Fibroblast of pulmonary artery (primary cell): ENCODE results near the gene URB1.

Experiments used
- DNase-seq: peaks from one replicate; pipeline ENCODE4 v3.0.0-alpha.2; 2010; ENCODE audit warnings: low read depth
- H3K4me3 ChIP-seq: replicated peaks from 2 replicates; pipeline ENCODE4 v1.5.1; 2011; ENCODE audit warnings: low read depth, mild to moderate bottlenecking, control low read depth, low read length, moderate library complexity
- TF ChIP-seq, protein P1 (sequence below): IDR thresholded peaks from 2 replicates; pipeline ENCODE4 v1.5.1; 2011; ENCODE audit warnings: mild to moderate bottlenecking, control low read depth, low read length, inconsistent platforms; ENCODE audit errors: missing control alignments

The URB1 gene

DNA sequence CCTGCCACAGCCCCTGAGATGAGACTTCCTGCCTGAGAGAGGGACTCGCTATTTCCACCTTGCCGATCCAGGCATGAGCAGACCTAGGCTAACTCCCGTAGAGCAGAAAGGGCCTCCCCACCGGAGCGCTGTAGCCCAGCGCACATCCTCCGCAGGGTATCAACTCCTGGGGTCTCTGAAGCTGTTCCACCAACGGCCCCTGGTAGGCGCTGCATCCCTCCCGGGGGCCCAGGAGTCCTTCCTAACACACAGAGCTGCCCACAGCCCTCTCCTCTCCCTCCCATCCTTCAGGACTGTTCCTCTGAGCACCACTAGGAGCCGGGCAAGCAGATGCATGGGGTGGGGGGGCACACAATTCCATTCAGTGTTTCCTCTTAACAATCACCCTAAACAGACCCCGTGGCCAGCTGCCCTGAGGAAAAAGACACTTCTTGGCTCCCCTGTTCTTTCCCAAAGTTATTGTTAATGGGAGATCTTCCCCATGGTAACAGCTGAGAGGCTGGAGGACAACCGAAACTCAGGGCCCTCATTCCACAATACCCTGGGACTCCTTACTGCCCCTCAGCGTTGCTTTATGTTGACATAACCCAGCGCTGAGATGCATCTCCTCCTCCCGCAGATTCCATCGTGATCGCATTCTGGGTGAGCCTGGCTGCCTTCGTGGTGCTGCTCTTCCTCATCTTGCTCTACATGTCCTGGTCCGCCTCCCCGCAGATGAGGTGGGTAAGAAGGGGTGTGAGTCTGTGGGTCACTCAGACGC is 86.6 kb downstream of the URB1 start:
- TF ChIP-seq, protein P1, sequence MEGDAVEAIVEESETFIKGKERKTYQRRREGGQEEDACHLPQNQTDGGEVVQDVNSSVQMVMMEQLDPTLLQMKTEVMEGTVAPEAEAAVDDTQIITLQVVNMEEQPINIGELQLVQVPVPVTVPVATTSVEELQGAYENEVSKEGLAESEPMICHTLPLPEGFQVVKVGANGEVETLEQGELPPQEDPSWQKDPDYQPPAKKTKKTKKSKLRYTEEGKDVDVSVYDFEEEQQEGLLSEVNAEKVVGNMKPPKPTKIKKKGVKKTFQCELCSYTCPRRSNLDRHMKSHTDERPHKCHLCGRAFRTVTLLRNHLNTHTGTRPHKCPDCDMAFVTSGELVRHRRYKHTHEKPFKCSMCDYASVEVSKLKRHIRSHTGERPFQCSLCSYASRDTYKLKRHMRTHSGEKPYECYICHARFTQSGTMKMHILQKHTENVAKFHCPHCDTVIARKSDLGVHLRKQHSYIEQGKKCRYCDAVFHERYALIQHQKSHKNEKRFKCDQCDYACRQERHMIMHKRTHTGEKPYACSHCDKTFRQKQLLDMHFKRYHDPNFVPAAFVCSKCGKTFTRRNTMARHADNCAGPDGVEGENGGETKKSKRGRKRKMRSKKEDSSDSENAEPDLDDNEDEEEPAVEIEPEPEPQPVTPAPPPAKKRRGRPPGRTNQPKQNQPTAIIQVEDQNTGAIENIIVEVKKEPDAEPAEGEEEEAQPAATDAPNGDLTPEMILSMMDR, result peak; percentile 26
- no peak overlapping the region for H3K4me3 ChIP-seq
- no peak for DNase-seq

DNA sequence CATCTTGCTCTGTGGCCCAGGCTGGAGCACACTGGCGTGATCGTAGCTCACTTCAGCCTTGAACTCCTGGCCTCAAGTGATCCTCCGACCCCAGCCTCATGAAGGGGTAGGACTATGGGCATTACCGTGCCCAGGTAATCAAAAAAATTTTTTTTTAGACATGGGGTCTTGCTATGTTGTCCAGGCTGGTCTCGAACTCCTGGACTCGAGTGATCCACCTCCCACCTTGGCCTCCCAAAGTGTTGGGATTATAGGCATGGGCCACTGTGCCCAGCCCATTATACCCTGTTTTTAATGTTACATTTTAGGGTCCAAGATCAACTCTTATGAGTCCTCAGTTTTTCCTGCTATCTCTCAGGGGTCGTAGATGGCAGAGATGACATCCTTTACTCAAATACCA is 87.8 kb downstream of the URB1 start:
- H3K4me3 ChIP-seq, result no peak overlapping the region
- TF ChIP-seq, protein P1, result no peak
- no peak for DNase-seq

DNA sequence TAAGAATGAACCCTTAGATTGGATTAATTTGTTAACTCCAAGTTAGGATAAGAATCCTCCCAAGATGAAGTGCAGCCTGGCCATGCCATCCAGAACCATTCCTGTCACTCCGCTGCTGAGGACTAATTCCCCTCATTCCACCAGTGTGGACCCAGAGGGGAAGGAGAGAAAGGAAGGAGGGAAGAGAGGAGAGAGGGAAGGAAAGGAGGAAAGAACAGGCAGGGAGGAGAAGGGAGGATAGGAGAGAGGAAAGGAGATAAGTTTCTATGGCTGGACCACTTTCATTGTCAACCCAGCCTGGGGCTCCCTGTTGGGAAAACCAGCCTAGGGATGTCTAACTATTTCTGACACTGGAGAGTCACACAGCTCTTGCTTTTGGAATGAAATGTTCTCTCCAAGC is 89.4 kb downstream of the URB1 start:
- H3K4me3 ChIP-seq, result no peak overlapping the region
- TF ChIP-seq, protein P1, result no peak
- no peak for DNase-seq

DNA sequence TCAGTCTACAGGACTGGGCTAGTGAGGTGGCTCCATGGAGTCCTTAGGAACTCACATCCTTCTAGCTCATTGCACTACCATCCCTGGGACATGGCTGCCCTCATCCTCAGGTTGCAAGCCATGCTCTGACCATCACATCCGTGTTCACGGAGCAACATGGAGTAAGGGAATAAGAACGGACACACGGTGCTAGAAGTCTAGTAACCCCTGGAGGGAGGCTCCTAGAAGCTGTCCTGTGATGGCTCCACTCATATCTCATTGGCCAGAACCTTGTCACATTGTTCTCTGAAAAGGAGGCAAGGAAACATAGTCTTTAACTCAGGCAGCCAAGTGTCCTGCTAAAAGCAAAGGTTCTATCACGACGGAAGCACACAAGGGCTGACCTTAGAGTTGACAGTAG is 90.3 kb downstream of the URB1 start:
- DNase-seq, result no peak
- TF ChIP-seq, protein P1, result no peak
- H3K4me3 ChIP-seq, result no peak overlapping the region

DNA sequence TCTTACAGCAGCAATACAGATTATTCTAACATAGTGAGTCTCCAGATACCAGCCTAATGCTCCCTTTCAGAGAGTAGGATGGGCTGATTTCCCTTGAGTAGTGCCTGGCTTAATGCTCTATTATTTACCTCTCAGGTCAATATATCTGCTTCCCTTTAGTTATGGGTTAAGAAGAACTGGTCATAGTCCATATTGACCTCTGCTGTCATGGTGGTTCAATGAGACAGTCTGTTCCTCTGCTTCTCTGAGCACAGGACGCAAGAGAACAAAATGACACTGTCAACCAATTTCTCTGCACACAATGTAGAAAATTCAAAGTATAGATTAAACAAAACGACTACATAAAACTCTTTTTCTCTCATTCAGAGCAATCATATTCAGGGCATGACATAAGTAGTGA is 91.2 kb downstream of the URB1 start:
- TF ChIP-seq, protein P1, result no peak
- no peak overlapping the region for H3K4me3 ChIP-seq
- DNase-seq, result no peak

DNA sequence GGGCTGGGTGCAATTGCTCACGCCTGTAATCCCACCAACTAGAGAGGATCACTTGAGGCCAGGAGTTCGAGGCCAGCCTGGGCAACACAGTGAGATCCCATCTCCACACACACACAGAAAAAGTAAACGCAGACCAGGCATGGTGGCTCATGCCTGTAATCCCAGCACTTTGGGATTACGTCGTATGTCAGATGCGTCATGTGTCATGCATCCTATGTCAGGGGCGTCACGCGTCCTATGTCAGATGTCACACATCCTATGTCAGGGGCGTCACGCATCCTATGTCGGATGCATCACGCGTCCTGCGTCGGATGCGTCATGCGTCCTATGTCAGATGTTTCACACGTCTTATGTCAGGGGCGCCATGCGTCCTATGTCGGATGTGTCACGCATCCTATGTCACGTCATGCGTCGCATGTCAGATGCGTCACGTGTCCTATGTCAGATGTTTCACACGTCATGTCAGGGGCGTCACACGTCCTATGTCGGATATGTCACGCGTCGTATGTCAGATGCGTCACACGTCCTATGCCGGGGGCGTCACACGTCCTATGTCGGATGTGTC is 92.6 kb downstream of the URB1 start:
- TF ChIP-seq, protein P1, result no peak
- no peak overlapping the region for H3K4me3 ChIP-seq
- no peak for DNase-seq

DNA sequence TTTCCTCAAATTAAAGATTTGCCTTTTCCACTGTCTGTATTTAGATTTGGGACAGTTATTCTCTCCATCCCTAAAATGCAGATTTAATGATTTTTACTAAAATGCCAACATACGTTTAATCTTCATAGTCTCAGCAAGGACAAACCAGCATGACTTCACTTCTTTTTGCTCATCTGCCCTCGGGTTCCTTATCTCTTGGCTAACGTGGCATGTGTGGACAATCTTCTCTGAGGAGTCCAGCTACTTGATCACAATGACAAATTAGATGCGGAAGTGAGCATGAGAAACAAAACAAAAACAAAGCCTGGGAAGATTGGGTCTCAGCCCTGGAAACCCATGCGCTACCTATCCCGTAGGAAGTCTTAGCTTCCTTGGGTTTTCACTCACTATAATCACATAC is 93.1 kb downstream of the URB1 start:
- no peak overlapping the region for H3K4me3 ChIP-seq
- TF ChIP-seq, protein P1, result no peak
- DNase-seq, result no peak
